Adrenal gland (tissue), 12 donors: Measurements from ENCODE around the gene INSM1. TPM values are rescaled to one million over a fixed set of nuclear protein-coding genes. Genes with fewer than 3 reads are reported as not detected.
A peak's percentile ranks its signal among the peaks of the same experiment; 100 is the strongest.

ENCODE experiments used
- DNase-seq, 7 donors: peaks; one replicate each; pipeline ENCODE4 v3.0.0-alpha.2; 2019 to 2020
- H3K27ac ChIP-seq, 5 donors: fragments of 200-600 bp; sonication (generic) in 4 of 5; 1 replicate in 3 of 5; 2 replicates in 2 of 5; pipeline versions ENCODE4 v1.5.1 to v1.8.0; 2016 to 2020; ENCODE audit warnings: mild to moderate bottlenecking in 1 of 5
- H3K27me3 ChIP-seq: fragments of 200-600 bp; 2 replicates; pipeline ENCODE4 v1.8.0; 2021
- H3K36me3 ChIP-seq, 2 donors: fragments of 200-600 bp; replicated peaks in 1 of 2; 1 replicate in 1 of 2; 2 replicates in 1 of 2; pipeline versions ENCODE4 v1.5.1 to v1.8.0; 2018 to 2022
- H3K4me1 ChIP-seq, 2 donors: fragments of 200-600 bp; replicated peaks in 1 of 2; 1 replicate in 1 of 2; 2 replicates in 1 of 2; pipeline versions ENCODE4 v1.5.1 to v1.8.0; 2018 to 2021
- H3K4me3 ChIP-seq, 4 donors: fragments of 200-600 bp; sonication (generic) in 3 of 4; one replicate each; pipeline ENCODE4 v1.5.1; 2016 to 2018
- H3K9me3 ChIP-seq, 3 donors: fragments of 200-600 bp; sonication (generic) in 1 of 3; replicated peaks in 1 of 3; 1 replicate in 2 of 3; 2 replicates in 1 of 3; pipeline versions ENCODE4 v1.5.1 to v1.8.0; 2016 to 2021
- CTCF ChIP-seq, 6 experiments: fragments of 450-650 bp in 4 of 6; fragments of 200-600 bp in 2 of 6; sonication (generic) in 1 of 6; IDR thresholded peaks; 1 replicate in 5 of 6; 2 replicates in 1 of 6; pipeline versions ENCODE4 v1.5.1 to v1.8.0; 2016 to 2021; ENCODE audit warnings: antibody characterized with exemption in 6 of 6, mild to moderate bottlenecking in 2 of 6, moderate library complexity in 1 of 6
- POLR2A ChIP-seq, 2 donors: fragments of 450-650 bp; IDR thresholded peaks; one replicate each; pipeline ENCODE4 v1.6.1; 2017; ENCODE audit warnings: antibody characterized with exemption in 2 of 2, mild to moderate bottlenecking in 2 of 2, moderate library complexity in 1 of 2
- WGBS, 4 donors: extraction: QIAGEN DNeasy Blood & Tissue Kit in 2 of 4; methylation state at CpG; one replicate each; pipeline versions ENCODE4 v1.1.5 to v1.1.7; 2013 to 2017; 5-methylcytosine and 5-hydroxymethylcytosine counted together
- intact Hi-C, 2 donors: fragments of 100-400 bp; cut with DNase I; formaldehyde crosslinking; loops; one replicate each; pipeline versions ENCODE4 v1.14.1 to v1.15.0; 2022 to 2023
- polyA plus RNA-seq, 3 donors: library from polyadenylated mRNA; stranded (reverse); fragments of 200-250 nt in 2 of 3; fragments of 350-450 nt in 1 of 3; fragmentation: Illumina TruSeq in 1 of 3; extraction: RNeasy Lipid Tissue Mini Kit (QIAGEN cat#74804) in 1 of 3; gene quantifications; one replicate each; pipeline ENCODE4 v1.2.3, GENCODE V29; 2013 to 2014
- total RNA-seq, 9 donors: library from RNA; depleted of rRNA in 4 of 9; stranded (reverse); fragments of >200 nt in 4 of 9; fragments of 120-200 nt in 1 of 9; fragmentation: NEBNext Ultra II Directional in 1 of 9; extraction: Animal tissue kit (Norgen Biotek cat#: 25700) in 1 of 9; gene quantifications; one replicate each; pipeline versions ENCODE4 v1.1.0 to v1.2.4, GENCODE V29; 2013 to 2023
- donor health status: healthy with polysubstance abuse.
- donor health status: Bipolar disorder and iron deficiency.
- donor health status: DM: yes; HTN: yes; CAD: no.
- donor health status: DM: no; HTN: no; CAD: no.
- donor health status: DM: no; HTN: no; CAD: no.
- donor health status: DM: yes; HTN: yes; CAD: no.

Gene INSM1
- total and polyA plus RNA-seq, 12 donors = 0.10 to 20.0 (median 7.7) TPM; not detected in 3

DNA sequence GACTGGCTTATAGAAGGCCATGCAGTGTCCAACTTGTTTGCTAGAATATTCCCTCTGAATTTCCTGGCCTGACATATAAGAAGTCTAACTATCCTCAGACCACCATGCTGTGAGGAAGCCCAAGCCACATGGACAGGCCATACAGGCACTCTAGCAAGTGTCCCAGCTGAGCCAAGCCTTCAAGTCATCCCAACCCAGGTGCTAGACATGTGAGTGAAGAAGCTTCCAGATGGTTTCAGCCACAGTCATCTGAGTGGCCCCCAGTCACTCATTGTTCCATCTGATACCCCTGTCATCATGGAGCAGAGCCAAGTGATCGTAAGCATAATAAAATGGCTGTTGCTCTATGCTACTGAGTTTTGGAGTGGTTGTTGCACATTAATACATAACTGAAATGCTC, 46.0 kb upstream of the INSM1 start:
- H3K36me3 ChIP-seq = no peaks in the 10 kb centered on the region
- H3K4me3 ChIP-seq = no peak overlapping the region
- peak in 1 of 7 donors; percentile 44 for DNase-seq
- intact Hi-C loops = no loop called here
- no peaks in the 10 kb centered on the region for H3K27me3 ChIP-seq
- H3K4me1 ChIP-seq = no peaks in the 10 kb centered on the region
- no peaks in the 10 kb centered on the region for H3K9me3 ChIP-seq
- no peak overlapping the region for H3K27ac ChIP-seq
- 78 to 94% (median 91%) methylated on average over 1 of the region's 1 CpG for WGBS, 4 donors
- no peak for TF ChIP-seq CTCF (IDR thresholded peaks at IDR 0.05)
- no peak for TF ChIP-seq POLR2A (IDR thresholded peaks at IDR 0.05)

DNA sequence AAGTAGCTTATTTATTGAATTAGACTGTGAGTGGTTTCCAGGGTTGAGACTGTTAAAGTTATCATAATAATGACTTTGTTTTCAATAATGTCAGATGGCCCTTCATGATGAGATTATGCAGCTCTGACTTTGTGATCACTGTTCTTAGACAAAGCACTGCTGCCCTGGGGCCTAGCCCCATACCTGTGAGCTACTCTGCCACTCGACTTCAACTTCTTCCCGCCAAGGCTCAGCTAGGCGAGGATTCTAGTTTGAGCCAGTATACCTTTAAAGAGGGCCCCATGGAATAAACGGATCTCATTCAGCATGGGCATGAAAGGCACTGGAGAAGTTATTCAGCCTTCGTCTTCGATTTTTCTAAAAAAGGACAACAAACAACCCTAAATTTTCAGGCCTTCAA, 45.0 kb upstream of the INSM1 start:
- peak in 1 of 7 donors; percentile 72 for DNase-seq
- TF ChIP-seq CTCF (IDR thresholded peaks at IDR 0.05) = no peak
- TF ChIP-seq POLR2A (IDR thresholded peaks at IDR 0.05) = no peak
- no peaks in the 10 kb centered on the region for H3K36me3 ChIP-seq
- H3K4me3 ChIP-seq = no peak overlapping the region
- no peaks in the 10 kb centered on the region for H3K4me1 ChIP-seq
- H3K27me3 ChIP-seq = no peaks in the 10 kb centered on the region
- intact Hi-C loops = no loop called here
- H3K27ac ChIP-seq = no peak overlapping the region
- no peaks in the 10 kb centered on the region for H3K9me3 ChIP-seq
- WGBS, 4 donors = 72 to 87% (median 77%) methylated on average over 6 of the region's 6 CpGs

DNA sequence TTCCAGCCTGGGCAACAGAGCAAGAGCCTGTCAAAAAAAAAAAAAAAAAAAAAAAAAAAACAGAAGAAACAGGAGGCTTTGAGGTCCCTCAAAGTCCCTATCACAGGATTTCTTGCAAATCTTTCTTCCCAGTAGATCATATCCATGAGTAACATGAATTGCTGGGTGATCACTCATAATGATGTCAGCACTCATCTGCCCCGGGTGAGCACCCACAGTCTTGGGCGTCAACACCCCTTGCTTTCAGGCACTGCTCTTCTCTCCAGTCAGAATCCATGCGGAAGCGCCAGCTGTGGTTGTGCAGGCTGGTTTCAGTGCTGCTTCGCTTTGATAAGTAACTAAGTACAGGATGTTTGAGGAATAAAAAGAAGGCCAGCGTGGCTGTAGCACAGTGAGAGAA, 40.2 kb upstream of the INSM1 start:
- DNase-seq = no peak
- no peak for TF ChIP-seq CTCF (IDR thresholded peaks at IDR 0.05)
- no peak for TF ChIP-seq POLR2A (IDR thresholded peaks at IDR 0.05)
- Histone ChIP-seq H3K27me3 (no peaks in the 10 kb centered on the region), H3K4me1 (no peaks in the 10 kb centered on the region), H3K27ac (no peak overlapping the region), H3K9me3 (no peaks in the 10 kb centered on the region), H3K4me3 (no peak overlapping the region), H3K36me3 (no peaks in the 10 kb centered on the region)
- 71 to 89% (median 82%) methylated on average over 6 of the region's 6 CpGs for WGBS, 4 donors
- intact Hi-C loops = no loop called here

- no peak for DNase-seq
- no peaks in the 10 kb centered on the region for H3K9me3 ChIP-seq
- no peaks in the 10 kb centered on the region for H3K4me1 ChIP-seq
- no peak overlapping the region for H3K27ac ChIP-seq
- 91 to 94% (median 92%) methylated on average over 13 of the region's 13 CpGs for WGBS, 4 donors
- TF ChIP-seq POLR2A (IDR thresholded peaks at IDR 0.05) (no peak), CTCF (IDR thresholded peaks at IDR 0.05) (no peak)
- H3K27me3 ChIP-seq = no peaks in the 10 kb centered on the region
- no peaks in the 10 kb centered on the region for H3K36me3 ChIP-seq
- H3K4me3 ChIP-seq = no peak overlapping the region
- intact Hi-C loops = no loop called here
Measured at GRCh38 chr20:20329564-20329963, 38.3 kb upstream of the INSM1 start.
